Keratinocyte (primary cell): ENCODE data around the gene CACNA1I.
A peak's percentile ranks its signal among the peaks of the same experiment; 100 is the strongest.

Experiments used
- EZH2 ChIP-seq: IDR thresholded peaks from one replicate; pipeline ENCODE4 v1.6.1; 2012; ENCODE audit warnings: inconsistent platforms, mild to moderate bottlenecking, low read length, moderate library complexity
- TF ChIP-seq, protein P1 (sequence below), 3 experiments: IDR thresholded peaks in 1 of 3; conservative IDR thresholded peaks in 1 of 3; optimal IDR thresholded peaks in 1 of 3; 2 replicates in 2 of 3; 3 replicates in 1 of 3; pipeline versions ENCODE3 to v1.5.1; 2011; ENCODE audit warnings: low read length in 3 of 3, mild to moderate bottlenecking in 3 of 3, moderate library complexity in 2 of 3, control low read depth in 1 of 3, inconsistent platforms in 1 of 3; ENCODE audit not compliant: insufficient read depth in 2 of 3; ENCODE audit errors: extremely low read depth in 1 of 3

DNA sequence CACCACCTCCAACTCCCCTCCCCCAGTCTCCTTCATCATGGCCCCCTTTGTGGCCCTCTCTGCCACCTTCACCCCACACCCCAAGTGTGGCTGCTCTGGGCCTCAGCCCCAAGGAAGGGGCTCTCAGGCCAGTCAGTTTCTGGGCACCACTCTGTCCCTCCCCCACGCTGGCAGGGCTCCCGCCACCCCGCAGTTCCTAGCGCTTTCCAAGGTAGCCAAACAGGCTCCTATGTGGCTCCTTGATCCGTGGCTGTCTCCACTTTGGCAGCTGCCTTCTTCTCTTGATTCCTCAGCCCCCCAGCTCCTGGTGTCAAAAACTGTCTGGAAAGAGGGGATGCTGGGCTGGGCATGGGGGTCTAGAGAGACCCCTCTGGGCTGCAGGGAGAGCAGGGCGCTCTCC is 10.4 kb upstream of the CACNA1I start:
- TF ChIP-seq, protein P1, sequence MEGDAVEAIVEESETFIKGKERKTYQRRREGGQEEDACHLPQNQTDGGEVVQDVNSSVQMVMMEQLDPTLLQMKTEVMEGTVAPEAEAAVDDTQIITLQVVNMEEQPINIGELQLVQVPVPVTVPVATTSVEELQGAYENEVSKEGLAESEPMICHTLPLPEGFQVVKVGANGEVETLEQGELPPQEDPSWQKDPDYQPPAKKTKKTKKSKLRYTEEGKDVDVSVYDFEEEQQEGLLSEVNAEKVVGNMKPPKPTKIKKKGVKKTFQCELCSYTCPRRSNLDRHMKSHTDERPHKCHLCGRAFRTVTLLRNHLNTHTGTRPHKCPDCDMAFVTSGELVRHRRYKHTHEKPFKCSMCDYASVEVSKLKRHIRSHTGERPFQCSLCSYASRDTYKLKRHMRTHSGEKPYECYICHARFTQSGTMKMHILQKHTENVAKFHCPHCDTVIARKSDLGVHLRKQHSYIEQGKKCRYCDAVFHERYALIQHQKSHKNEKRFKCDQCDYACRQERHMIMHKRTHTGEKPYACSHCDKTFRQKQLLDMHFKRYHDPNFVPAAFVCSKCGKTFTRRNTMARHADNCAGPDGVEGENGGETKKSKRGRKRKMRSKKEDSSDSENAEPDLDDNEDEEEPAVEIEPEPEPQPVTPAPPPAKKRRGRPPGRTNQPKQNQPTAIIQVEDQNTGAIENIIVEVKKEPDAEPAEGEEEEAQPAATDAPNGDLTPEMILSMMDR (optimal IDR thresholded peaks at IDR 0.05 in 1 of 3, IDR thresholded peaks at IDR 0.05 in 1 of 3, conservative IDR thresholded peaks at IDR 0.05 in 1 of 3; ENCODE audit: extremely low read depth in 1 of 3, insufficient read depth in 2 of 3, low read length in 3 of 3), result no peak
- TF ChIP-seq EZH2, result peak; percentile 10
